ENCODE data around the gene ODAD3. TPM values are rescaled to one million over a fixed set of nuclear protein-coding genes. Genes with fewer than 3 reads are reported as not detected.
"Not testable (repeated sequence)": the region's sequence is repeated elsewhere in the genome, so short reads cannot be mapped to it uniquely, and the experiment has no call there.

ODAD3 gene
- total RNA-seq, 1 donor from 2014 or later: not detected

DNA sequence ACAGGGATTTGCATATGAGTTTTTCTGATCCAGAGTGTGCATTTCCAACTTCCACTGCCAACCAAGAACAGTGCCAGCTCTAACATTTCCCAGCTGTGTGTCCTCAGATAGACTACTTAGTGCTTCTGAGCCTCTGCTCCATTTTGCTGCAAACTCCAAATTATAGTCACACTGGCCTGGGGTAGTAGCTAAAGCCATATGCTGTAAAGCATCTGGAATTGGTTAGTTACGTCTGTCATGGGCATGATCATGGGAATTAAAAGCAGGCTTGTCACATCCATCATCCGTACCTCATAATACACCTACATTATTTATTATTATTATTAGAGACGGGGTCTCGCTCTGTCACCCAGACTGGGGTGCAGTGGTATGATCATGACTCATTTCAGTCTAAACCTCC lies 38.8 kb upstream of the ODAD3 start:
- no peak for DNase-seq (ENCODE audit: low read depth)
- Histone ChIP-seq H3K27me3 (ENCODE audit: control insufficient read depth, insufficient read depth, low read length) (no peaks in the 10 kb centered on the region), H3K4me3 (ENCODE audit: low read depth, low read length) (no peak overlapping the region), H3K36me3 (ENCODE audit: control insufficient read depth, insufficient read depth, low read length) (no peaks in the 10 kb centered on the region)
- no peak for FAIRE-seq
- TF ChIP-seq, protein P1, sequence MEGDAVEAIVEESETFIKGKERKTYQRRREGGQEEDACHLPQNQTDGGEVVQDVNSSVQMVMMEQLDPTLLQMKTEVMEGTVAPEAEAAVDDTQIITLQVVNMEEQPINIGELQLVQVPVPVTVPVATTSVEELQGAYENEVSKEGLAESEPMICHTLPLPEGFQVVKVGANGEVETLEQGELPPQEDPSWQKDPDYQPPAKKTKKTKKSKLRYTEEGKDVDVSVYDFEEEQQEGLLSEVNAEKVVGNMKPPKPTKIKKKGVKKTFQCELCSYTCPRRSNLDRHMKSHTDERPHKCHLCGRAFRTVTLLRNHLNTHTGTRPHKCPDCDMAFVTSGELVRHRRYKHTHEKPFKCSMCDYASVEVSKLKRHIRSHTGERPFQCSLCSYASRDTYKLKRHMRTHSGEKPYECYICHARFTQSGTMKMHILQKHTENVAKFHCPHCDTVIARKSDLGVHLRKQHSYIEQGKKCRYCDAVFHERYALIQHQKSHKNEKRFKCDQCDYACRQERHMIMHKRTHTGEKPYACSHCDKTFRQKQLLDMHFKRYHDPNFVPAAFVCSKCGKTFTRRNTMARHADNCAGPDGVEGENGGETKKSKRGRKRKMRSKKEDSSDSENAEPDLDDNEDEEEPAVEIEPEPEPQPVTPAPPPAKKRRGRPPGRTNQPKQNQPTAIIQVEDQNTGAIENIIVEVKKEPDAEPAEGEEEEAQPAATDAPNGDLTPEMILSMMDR (IDR thresholded peaks at IDR 0.05; ENCODE audit: insufficient read depth, low read length, severe bottlenecking): no peak

DNA sequence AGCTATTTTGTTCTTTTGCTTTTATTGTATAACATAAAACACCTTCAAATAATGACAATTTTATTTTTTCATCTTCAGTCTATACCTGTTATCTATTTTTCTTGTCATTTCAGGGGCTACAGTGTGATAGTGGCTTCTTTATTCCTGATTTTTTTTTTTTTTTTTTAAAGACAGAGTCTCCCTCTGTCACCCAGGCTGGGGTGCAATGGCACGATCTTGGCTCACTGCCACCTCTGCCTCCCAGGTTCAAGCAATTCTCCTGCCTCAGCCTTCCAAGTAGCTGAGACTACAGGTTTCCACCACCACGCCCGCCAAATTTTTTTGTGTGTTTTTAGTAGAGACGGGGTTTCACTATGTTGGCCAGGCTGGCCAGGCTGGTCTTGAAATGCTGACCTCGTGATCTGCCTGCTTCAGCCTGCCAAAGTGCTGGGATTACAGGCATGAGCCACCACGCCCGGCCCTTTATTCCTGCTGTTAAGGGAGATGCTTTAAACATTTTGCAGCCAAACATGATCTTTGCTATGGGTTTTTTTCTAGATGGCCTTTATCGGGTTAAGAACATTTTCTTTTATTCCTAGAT lies 33.4 kb upstream of the ODAD3 start:
- not testable (repeated sequence) for H3K36me3 ChIP-seq (ENCODE audit: control insufficient read depth, insufficient read depth, low read length); FAIRE-seq; H3K27me3 ChIP-seq (ENCODE audit: control insufficient read depth, insufficient read depth, low read length); H3K4me3 ChIP-seq (ENCODE audit: low read depth, low read length)
- peak; percentile 4 for DNase-seq (ENCODE audit: low read depth)

DNA sequence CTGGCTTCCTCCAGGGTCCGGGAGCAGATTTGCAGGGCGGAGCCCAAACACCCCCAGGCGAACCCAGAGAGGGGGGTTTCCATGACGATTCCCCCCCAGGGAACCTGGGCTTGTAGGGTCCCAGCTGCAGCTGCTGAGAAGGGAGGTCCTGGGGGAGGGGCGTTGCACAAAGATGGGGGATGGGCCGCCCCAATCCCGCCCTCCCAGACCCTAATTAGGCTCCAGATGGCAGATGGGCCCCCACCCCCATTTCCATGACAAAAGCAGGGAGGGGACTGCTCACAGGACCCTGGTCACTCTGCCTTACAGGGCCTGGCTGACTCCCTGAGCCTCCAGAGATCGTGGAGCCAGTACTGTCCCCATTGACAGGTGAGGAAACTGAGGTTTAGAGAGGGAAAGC lies 30.7 kb upstream of the ODAD3 start:
- Histone ChIP-seq H3K36me3 (ENCODE audit: control insufficient read depth, insufficient read depth, low read length) (no peaks in the 10 kb centered on the region), H3K27me3 (ENCODE audit: control insufficient read depth, insufficient read depth, low read length) (no peaks in the 10 kb centered on the region), H3K4me3 (ENCODE audit: low read depth, low read length) (no peak overlapping the region)
- DNase-seq (ENCODE audit: low read depth) (no peak), FAIRE-seq (no peak)
- TF ChIP-seq, protein P1 (IDR thresholded peaks at IDR 0.05; ENCODE audit: insufficient read depth, low read length, severe bottlenecking): no peak

DNA sequence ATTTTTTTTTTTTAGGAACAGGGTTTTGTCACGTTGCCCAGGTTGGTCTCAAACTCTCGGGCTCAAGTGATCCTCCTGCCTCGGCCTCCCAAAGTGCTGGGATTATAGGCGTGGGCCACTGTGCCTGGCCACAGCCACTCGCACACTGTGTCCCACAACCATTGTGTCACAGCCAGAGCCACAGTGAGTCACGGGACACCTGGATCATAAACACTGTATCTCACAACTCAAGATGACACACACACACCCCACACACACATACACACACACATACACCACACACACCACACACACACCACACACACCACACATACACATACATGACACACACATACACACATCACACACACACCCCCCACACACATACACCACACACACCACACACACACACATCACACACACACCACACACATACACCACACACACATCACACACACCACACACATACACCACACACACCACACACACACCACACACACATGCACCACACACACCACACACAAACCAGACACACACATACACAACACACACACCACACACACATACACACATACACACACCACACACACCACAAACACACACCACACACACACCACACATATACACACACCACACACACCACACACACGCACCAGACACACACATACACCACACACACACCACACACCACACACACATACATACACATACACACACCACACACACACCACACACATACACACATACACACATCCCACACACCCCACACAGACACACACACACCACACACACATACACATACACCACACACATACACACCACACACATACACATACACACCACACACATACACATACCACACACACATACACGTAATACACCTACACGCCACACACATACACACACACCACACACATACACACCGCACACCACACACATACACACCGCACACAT lies 29.7 kb upstream of the ODAD3 start:
- Histone ChIP-seq H3K27me3 (ENCODE audit: control insufficient read depth, insufficient read depth, low read length) (no peaks in the 10 kb centered on the region), H3K4me3 (ENCODE audit: low read depth, low read length) (no peak overlapping the region), H3K36me3 (ENCODE audit: control insufficient read depth, insufficient read depth, low read length) (no peaks in the 10 kb centered on the region)
- FAIRE-seq (peak; percentile 100), DNase-seq (ENCODE audit: low read depth) (no peak)
- TF ChIP-seq, protein P1 (IDR thresholded peaks at IDR 0.05; ENCODE audit: insufficient read depth, low read length, severe bottlenecking): no peak

DNA sequence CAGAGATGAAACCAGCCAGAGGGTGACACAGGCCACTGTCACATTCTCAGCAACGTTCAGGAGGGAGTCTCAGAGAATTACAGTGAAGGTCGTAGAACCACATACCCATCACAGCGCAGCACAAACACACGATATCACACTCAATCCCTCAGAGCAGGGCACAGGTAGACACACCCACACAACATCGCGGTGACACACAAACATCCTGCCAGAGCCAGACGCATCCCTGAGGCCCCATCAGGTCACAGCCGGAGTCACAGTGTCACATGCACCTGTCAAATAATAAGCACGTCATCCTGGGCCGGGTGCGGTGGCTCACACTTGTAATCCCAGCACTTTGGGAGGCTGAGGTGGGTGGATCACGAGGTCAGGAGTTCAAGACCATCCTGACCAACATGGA lies 28.5 kb upstream of the ODAD3 start:
- DNase-seq (ENCODE audit: low read depth): no peak
- no peak for FAIRE-seq
- H3K27me3 ChIP-seq (ENCODE audit: control insufficient read depth, insufficient read depth, low read length): no peaks in the 10 kb centered on the region
- H3K4me3 ChIP-seq (ENCODE audit: low read depth, low read length): no peak overlapping the region
- TF ChIP-seq, protein P1 (IDR thresholded peaks at IDR 0.05; ENCODE audit: insufficient read depth, low read length, severe bottlenecking): no peak
- H3K36me3 ChIP-seq (ENCODE audit: control insufficient read depth, insufficient read depth, low read length): no peaks in the 10 kb centered on the region

DNA sequence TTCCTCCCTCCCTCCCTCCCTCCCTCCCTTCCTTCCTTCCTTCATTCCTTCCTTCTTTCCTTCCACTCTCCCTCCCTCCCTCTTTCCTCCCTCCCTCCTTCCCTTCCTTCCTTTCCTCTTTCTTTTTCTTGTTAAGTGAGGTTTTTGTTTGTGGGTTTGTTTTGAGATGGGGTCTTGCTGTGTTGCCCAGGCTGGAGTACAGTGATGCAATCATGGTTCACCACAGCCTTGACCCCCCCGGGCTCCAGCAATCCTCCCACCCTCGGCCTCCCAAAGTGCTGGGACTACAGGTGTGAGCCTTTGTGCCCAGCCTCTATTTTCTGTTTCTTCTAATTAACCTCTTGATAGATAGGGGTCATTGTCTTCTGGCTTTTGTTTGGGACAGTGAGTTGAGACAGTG lies 26.5 kb upstream of the ODAD3 start:
- Histone ChIP-seq H3K27me3 (ENCODE audit: control insufficient read depth, insufficient read depth, low read length) (no peaks in the 10 kb centered on the region), H3K36me3 (ENCODE audit: control insufficient read depth, insufficient read depth, low read length) (no peaks in the 10 kb centered on the region), H3K4me3 (ENCODE audit: low read depth, low read length) (no peak overlapping the region)
- TF ChIP-seq, protein P1 (IDR thresholded peaks at IDR 0.05; ENCODE audit: insufficient read depth, low read length, severe bottlenecking): no peak
- FAIRE-seq (no peak), DNase-seq (ENCODE audit: low read depth) (no peak)
